ENCODE measurements around the gene ABLIM2.
A peak's percentile ranks its signal among the peaks of the same experiment; 100 is the strongest.

The ABLIM2 gene

GRCh38 chr4:8099981-8100464, 58.6 kb downstream of the ABLIM2 start:
- DNase-seq: no peak

- no peak for DNase-seq
Observed at GRCh38 chr4:8098506-8098905, 60.1 kb downstream of the ABLIM2 start.

GRCh38 chr4:8097721-8098345, 60.8 kb downstream of the ABLIM2 start:
- no peak for DNase-seq

GRCh38 chr4:8097141-8097541, 61.5 kb downstream of the ABLIM2 start:
- no peak for DNase-seq

GRCh38 chr4:8096690-8097061, 61.9 kb downstream of the ABLIM2 start:
- DNase-seq: no peak

GRCh38 chr4:8095956-8096689, 62.5 kb downstream of the ABLIM2 start:
- no peak for DNase-seq

GRCh38 chr4:8093587-8094274, 64.9 kb downstream of the ABLIM2 start:
- DNase-seq: no peak

GRCh38 chr4:8092282-8092681, 66.3 kb downstream of the ABLIM2 start:
- no peak for DNase-seq

GRCh38 chr4:8090744-8091301, 67.8 kb downstream of the ABLIM2 start:
- DNase-seq: peak in 1 of 2 experiments; percentile 22

- no peak for DNase-seq
Observed at GRCh38 chr4:8090312-8090711, 68.3 kb downstream of the ABLIM2 start.

GRCh38 chr4:8089862-8090261, 68.8 kb downstream of the ABLIM2 start:
- DNase-seq: no peak

GRCh38 chr4:8088966-8089491, 69.6 kb downstream of the ABLIM2 start:
- DNase-seq: no peak

- no peak for DNase-seq
Observed at GRCh38 chr4:8087921-8088495, 70.6 kb downstream of the ABLIM2 start.

- DNase-seq: no peak
Observed at GRCh38 chr4:8086783-8087445, 71.7 kb downstream of the ABLIM2 start.

GRCh38 chr4:8085491-8086117, 73.0 kb downstream of the ABLIM2 start:
- no peak for DNase-seq

- DNase-seq: no peak
Observed at GRCh38 chr4:8084712-8085490, 73.7 kb downstream of the ABLIM2 start.

GRCh38 chr4:8084031-8084660, 74.5 kb downstream of the ABLIM2 start:
- no peak for DNase-seq

GRCh38 chr4:8083086-8083825, 75.4 kb downstream of the ABLIM2 start:
- DNase-seq: no peak

GRCh38 chr4:8082517-8083055, 76.0 kb downstream of the ABLIM2 start:
- no peak for DNase-seq

Data from activated T-cell treated with anti-CD3 and anti-CD28 coated beads, Interleukin-2, amount 50 U/mL, for 48 hours (primary cell).